Left hindlimb (tissue), 1 donor: ENCODE data around the gene ADCY10.
"Not testable (repeated sequence)": the region's sequence is repeated elsewhere in the genome, so short reads cannot be mapped to it uniquely, and the experiment has no call there.

Experiments used
- DNase-seq: peaks from one replicate; pipeline ENCODE4 v3.0.0-alpha.2; 2018

Gene ADCY10

DNA sequence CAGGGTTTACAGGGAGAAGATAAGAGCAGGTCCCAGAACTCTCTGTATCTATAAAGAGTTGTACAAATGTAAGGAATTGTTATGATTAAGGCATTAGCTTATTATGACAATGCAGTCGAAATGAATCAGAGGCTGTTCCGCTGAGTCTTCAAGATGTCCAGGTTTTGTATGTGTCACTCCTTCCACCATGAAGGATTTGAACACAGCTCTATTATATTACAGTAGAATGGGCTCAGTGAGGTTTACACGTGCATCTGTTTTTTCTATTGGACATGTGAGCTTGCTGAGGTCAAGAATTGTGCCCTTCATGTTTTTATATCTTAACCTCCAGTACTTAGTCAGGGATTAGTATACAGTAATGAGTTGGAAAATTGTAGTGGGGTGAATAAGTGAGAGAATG, 105.8 kb downstream of the ADCY10 start:
- DNase-seq, result no peak

- not testable (repeated sequence) for DNase-seq
Measured at GRCh38 chr1:167806676-167807075, 107.3 kb downstream of the ADCY10 start.

DNA sequence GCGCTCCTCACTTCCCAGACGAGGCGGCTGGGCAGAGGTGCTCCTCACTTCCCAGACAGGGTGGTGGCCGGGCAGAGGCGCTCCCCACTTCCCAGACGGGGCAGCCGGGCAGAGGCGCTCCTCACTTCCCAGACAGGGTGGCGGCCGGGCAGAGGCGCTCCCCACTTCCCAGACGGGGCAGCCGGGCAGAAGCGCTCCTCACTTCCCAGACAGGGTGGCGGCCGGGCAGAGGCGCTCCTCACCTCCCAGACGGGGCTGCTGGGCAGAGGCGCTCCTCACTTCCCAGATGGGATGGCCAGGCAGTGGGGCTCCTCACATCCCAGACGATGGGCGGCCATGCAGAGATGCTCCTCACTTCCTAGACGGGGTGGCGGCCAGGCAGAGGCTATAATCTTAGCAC, 107.7 kb downstream of the ADCY10 start:
- DNase-seq, result not testable (repeated sequence)

GRCh38 chr1:167805041-167805556, 108.8 kb downstream of the ADCY10 start:
- DNase-seq, result no peak

DNA sequence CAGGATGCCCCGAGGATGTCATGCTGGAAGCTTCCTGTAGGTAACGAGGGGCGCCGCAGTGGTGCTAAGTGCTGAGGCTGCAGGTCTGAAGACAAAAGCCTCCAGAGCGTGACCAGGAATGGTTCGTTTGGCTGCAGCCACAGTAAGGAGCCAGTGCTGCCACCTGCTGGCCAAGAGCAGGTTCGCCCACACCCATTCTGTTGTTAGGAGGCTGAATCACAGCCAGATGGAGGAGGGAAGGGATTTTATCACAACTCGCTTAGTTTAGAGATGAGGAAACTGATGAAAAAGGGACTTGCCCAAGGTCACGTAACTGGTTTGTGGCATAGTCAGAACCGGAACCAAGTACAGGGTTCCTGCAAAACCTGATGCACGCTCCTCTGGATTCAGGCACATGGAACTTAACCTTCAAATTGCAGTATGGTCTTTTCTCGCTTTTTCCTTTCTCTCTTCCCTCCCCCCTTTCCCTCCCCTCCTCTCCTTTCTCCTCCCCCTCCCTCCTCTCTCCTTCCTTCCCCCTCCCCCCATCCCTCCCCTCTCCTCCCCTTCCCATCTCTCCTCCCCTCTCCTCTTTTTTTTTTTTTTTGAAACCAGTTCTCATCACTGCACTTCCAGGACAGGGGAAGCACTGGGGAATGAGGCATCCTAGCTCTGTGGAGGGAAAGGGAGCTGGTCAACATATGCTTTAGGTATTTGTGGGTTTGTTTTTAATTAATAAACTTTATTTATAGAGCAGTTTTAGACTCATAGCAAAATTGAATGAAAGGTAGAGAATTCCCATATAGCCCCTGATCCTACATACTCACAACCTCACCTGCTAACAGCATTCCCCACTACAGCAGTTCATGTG, 110.4 kb downstream of the ADCY10 start:
- peak; percentile 87 for DNase-seq

GRCh38 chr1:167802235-167802634, 111.7 kb downstream of the ADCY10 start:
- no peak for DNase-seq

- DNase-seq, result no peak
Measured at GRCh38 chr1:167800251-167800650, 113.7 kb downstream of the ADCY10 start.

DNA sequence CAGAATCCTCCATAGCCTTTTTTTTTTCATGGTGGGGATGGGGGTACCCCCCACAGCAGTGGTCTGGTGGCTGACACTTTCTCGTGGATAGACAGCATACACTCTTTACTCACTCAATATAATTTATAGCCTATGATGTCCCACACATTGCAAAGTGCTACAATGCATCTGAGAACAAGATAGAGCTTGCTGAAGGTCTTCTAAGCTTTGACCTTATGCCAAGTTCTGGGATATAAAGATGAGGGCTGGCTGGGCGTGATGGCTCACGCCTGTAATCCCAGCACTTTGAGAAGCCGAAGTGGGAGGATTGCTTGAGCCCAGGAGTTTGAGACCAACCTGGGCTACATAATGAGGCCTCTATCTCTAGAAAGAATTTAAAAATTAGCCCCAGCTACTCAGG, 114.2 kb downstream of the ADCY10 start:
- DNase-seq, result no peak

- DNase-seq, result no peak
Measured at GRCh38 chr1:167798952-167799351, 115.0 kb downstream of the ADCY10 start.

DNA sequence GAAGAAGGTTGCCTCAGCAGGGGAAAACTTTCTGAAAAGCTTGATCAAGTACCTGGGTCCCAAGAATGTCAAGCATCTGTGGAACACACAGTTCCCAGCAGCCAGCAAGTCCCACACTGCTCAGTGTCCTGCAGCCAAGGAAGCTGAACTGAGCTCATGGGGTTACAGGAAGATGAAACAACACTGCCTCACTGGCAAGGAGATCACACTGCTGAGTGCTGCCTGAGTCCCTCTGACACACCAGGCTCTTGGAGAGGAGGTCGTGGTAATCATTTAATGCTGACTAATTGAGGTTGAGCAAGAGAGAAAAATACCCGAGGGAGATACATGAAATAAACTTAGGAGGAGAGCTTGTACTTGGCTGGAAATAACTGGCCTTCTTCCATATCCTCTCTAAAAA, 116.9 kb downstream of the ADCY10 start:
- DNase-seq, result peak; percentile 74

GRCh38 chr1:167795810-167796740, 117.9 kb downstream of the ADCY10 start:
- peak; percentile 40 for DNase-seq

DNA sequence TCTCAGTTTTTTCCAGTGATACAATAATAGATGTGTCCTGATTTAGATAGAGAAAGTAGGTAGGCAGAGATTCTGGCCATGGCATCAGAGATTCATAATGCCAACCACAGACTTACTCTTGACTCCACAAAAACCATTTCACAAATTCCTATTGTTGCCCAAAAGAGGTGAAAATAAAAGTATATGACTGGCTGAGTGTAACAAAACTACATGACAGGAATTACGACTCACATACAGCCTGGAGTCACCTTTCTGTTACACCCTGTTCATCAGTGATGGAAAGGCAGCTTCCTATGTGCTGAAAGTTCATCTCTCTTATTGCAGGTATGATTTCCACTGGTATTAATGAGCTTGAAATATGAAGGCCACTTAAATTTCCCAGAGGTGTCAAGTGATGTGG, 119.9 kb downstream of the ADCY10 start:
- no peak for DNase-seq

DNA sequence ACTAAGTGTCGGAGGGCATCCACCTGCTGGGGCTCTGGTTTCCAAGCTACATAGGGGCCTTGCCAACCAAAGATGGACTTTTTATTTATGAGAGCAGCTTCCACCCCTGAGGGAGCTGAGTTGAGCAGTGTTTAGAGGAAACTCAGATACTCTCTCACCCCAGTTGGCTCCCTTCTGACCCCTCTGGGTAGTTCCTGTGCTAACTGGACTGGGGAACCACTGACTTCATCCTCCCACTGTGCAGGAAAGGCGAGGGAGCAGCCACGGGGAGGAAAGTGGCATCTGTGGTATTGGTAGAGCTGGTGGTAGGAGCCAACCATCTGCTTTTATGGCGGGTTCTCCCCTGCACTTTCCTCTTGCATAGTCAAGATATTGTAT, 121.8 kb downstream of the ADCY10 start:
- no peak for DNase-seq

DNA sequence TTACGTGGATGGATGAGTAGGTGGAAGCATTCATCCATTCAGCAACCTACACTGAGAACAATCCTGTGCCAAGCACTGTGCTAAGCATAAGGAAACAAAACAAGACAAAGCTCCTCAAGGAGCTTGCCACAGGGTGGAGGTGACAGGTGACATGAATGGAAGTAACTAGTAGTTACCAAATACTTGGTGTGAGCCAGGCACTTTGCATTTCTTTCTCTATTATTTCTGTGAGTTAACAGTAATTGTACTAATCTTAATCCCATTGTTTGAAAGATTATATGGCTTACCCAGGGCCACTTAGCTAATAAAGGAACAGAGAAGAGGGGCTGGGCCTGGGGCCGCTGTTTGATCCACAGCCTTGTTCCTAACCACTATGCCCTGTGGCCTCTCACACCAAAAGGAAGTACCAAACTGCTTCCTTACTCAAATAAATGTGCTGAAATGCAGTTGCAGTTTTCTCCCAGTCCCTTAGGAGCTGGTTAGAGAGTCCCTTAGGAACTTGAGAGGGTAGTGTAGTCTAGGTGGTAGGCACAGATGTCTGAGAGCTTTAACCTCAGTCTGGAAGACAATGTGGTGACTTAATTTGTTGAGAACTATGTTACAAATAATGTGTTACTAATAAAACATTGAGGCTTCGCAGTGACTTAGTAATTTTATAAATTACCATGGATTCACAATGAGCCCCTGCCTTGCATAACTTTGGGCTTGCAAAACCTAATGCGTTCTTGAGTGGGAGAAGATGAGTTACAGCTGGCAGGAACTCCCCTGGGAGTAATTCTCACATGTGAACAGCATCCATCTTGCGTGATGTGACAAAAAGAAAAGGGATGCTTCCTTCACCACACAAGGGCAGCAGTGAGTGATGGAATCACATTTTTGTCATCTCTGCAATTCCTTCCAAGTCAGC, 122.4 kb downstream of the ADCY10 start:
- no peak for DNase-seq

GRCh38 chr1:167790117-167790516, 123.8 kb downstream of the ADCY10 start:
- DNase-seq, result no peak

- no peak for DNase-seq
Measured at GRCh38 chr1:167789501-167789900, 124.4 kb downstream of the ADCY10 start.

- no peak for DNase-seq
Measured at GRCh38 chr1:167786502-167786901, 127.4 kb downstream of the ADCY10 start.

DNA sequence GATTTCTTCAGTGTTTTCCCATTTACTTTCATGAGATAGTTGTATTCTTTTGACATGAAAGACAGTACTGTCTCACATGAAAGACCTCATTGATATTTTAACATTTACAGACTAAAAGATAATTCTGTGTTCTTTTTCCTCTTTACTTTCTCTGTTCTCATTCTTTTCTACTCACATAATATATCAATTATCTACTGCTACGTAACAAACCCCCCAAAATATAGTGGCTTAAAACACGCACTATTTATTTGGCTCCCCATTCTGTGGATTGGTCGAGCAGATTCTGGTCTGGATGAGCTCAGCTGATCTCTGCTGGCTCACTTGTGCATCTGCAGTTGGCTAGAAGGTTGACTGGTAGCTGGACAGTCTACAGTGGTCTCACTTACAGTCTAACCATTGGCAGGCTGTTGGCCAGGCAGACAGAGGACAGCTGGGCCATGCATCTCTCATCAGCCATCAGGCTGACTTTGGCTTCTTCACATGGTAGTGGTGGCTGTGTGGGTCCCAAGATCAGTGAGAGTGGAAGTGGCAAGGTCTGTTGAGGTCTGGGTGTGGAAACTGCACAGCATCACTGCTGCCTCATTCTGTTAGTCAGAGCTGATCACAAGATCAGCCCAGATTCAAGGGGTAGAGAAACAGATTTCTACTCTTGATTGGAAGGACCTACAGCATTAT, 128.9 kb downstream of the ADCY10 start:
- no peak for DNase-seq

- DNase-seq, result no peak
Measured at GRCh38 chr1:167782946-167783345, 131.0 kb downstream of the ADCY10 start.

DNA sequence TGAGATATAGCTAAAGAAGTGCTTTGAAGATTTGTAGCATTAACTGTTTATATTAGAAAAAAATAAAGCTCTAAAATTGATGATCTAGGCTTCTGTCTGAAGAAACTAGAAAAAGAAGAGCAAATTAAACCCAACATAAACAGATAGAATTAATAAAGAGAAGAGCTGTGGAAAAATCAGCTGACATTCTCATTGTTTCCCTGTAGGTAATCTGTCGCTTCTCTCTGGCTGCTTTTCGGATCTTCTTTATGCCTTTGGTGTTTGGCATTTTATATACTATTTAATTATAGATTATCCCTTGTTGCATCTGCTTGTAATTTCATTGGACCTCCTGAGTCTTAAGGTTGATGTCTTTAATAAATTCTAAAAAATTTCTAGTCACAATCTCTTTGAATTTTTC, 132.4 kb downstream of the ADCY10 start:
- DNase-seq, result no peak

GRCh38 chr1:167777269-167777650, 136.7 kb downstream of the ADCY10 start:
- DNase-seq, result no peak
